Measurements from ENCODE around the gene CXXC4.

The CXXC4 gene

GRCh38 chr4:104489731-104490095, 5.0 kb downstream of the CXXC4 start:
- DNase-seq (ENCODE audit: low read depth in 2 of 2): no peak

- no peak for DNase-seq (ENCODE audit: low read depth in 2 of 2)
Measured at GRCh38 chr4:104488151-104488550, 6.5 kb downstream of the CXXC4 start.

- no peak for DNase-seq (ENCODE audit: low read depth in 2 of 2)
Measured at GRCh38 chr4:104486716-104487504, 7.8 kb downstream of the CXXC4 start.

- DNase-seq (ENCODE audit: low read depth in 2 of 2): no peak
Measured at GRCh38 chr4:104475652-104476051, 19.0 kb downstream of the CXXC4 start.

GRCh38 chr4:104472766-104473165, 21.9 kb downstream of the CXXC4 start:
- no peak for DNase-seq (ENCODE audit: low read depth in 2 of 2)

GRCh38 chr4:104470770-104471169, 23.9 kb downstream of the CXXC4 start:
- no peak for DNase-seq (ENCODE audit: low read depth in 2 of 2)

GRCh38 chr4:104469794-104470193, 24.9 kb downstream of the CXXC4 start:
- DNase-seq (ENCODE audit: low read depth in 2 of 2): no peak

- DNase-seq (ENCODE audit: low read depth in 2 of 2): no peak
Measured at GRCh38 chr4:104465619-104466018, 29.1 kb downstream of the CXXC4 start.

- no peak for DNase-seq (ENCODE audit: low read depth in 2 of 2)
Measured at GRCh38 chr4:104465201-104465600, 29.5 kb downstream of the CXXC4 start.

GRCh38 chr4:104462641-104463040, 32.1 kb downstream of the CXXC4 start:
- DNase-seq (ENCODE audit: low read depth in 2 of 2): no peak

- DNase-seq (ENCODE audit: low read depth in 2 of 2): no peak
Measured at GRCh38 chr4:104457308-104457981, 37.2 kb downstream of the CXXC4 start.

GRCh38 chr4:104451573-104451972, 43.1 kb downstream of the CXXC4 start:
- DNase-seq (ENCODE audit: low read depth in 2 of 2): no peak

GRCh38 chr4:104449537-104449936, 45.2 kb downstream of the CXXC4 start:
- DNase-seq (ENCODE audit: low read depth in 2 of 2): no peak

GRCh38 chr4:104447294-104447693, 47.4 kb downstream of the CXXC4 start:
- DNase-seq (ENCODE audit: low read depth in 2 of 2): no peak

GRCh38 chr4:104446431-104447278, 48.0 kb downstream of the CXXC4 start:
- DNase-seq (ENCODE audit: low read depth in 2 of 2): no peak

- no peak for DNase-seq (ENCODE audit: low read depth in 2 of 2)
Measured at GRCh38 chr4:104444685-104445084, 50.0 kb downstream of the CXXC4 start.

- DNase-seq (ENCODE audit: low read depth in 2 of 2): no peak
Measured at GRCh38 chr4:104436542-104436941, 58.2 kb downstream of the CXXC4 start.

- no peak for DNase-seq (ENCODE audit: low read depth in 2 of 2)
Measured at GRCh38 chr4:104429150-104429741, 65.4 kb downstream of the CXXC4 start.

- no peak for DNase-seq (ENCODE audit: low read depth in 2 of 2)
Measured at GRCh38 chr4:104425948-104426347, 68.7 kb downstream of the CXXC4 start.

GRCh38 chr4:104424989-104425388, 69.7 kb downstream of the CXXC4 start:
- no peak for DNase-seq (ENCODE audit: low read depth in 2 of 2)

GRCh38 chr4:104424475-104424941, 70.2 kb downstream of the CXXC4 start:
- no peak for DNase-seq (ENCODE audit: low read depth in 2 of 2)

- no peak for DNase-seq (ENCODE audit: low read depth in 2 of 2)
Measured at GRCh38 chr4:104421566-104421965, 73.1 kb downstream of the CXXC4 start.

All from stimulated activated CD8-positive, alpha-beta memory T cell treated with anti-CD3 and anti-CD28 coated beads, Interleukin-2, amount 100 ng/mL, for 48 hours (primary cell).